Prostate gland (tissue), 2 donors: ENCODE data around the gene SPI1.

ENCODE experiments used
- CTCF ChIP-seq, 4 experiments: fragments of 200-600 bp in 2 of 4; fragments of 450-650 bp in 2 of 4; sonication (generic) in 2 of 4; IDR thresholded peaks; 1 replicate in 3 of 4; 2 replicates in 1 of 4; pipeline ENCODE4 v1.5.1; 2016 to 2019; ENCODE audit warnings: antibody characterized with exemption in 4 of 4, mild to moderate bottlenecking in 2 of 4, moderate library complexity in 2 of 4
- POLR2A ChIP-seq: fragments of 450-650 bp; IDR thresholded peaks from one replicate; pipeline ENCODE4 v1.6.1; 2016; ENCODE audit warnings: antibody characterized with exemption, mild to moderate bottlenecking
- POLR2AphosphoS5 ChIP-seq: sonication (generic); formaldehyde crosslinking; IDR thresholded peaks from one replicate; pipeline ENCODE4 v1.6.1; 2017; ENCODE audit warnings: antibody characterized with exemption

GRCh38 chr11:47389577-47390421 lies 11.5 kb upstream of the SPI1 start:
- TF ChIP-seq CTCF (IDR thresholded peaks at IDR 0.05) (no peak), POLR2A (no peak), POLR2AphosphoS5 (no peak)
